Spinal cord (tissue), 10 donors: ENCODE results near the gene TTC32. TPM values are rescaled to one million over a fixed set of nuclear protein-coding genes. Genes with fewer than 3 reads are reported as not detected.

Source experiments
- DNase-seq, 6 donors: peaks; one replicate each; pipeline versions ENCODE4 v3.0.0 to v3.0.0-alpha.2; 2013 to 2015; ENCODE audit warnings: low spot score in 6 of 6, low read depth in 4 of 6
- H3K27ac ChIP-seq: one replicate; pipeline ENCODE4 v1.5.1; 2013; ENCODE audit warnings: low read depth, low read length, control low read depth
- H3K27me3 ChIP-seq: one replicate; pipeline ENCODE4 v1.6.1; 2013; ENCODE audit warnings: low read length; ENCODE audit not compliant: control insufficient read depth, insufficient read depth
- H3K36me3 ChIP-seq: one replicate; pipeline ENCODE4 v1.6.1; 2013; ENCODE audit warnings: low read length; ENCODE audit not compliant: control insufficient read depth, insufficient read depth
- H3K4me1 ChIP-seq: one replicate; pipeline ENCODE4 v1.6.1; 2013; ENCODE audit warnings: low read length; ENCODE audit not compliant: control insufficient read depth, insufficient read depth
- H3K4me3 ChIP-seq: one replicate; pipeline ENCODE4 v1.5.1; 2013; ENCODE audit warnings: low read depth, low read length, control low read depth
- H3K9me3 ChIP-seq: one replicate; pipeline ENCODE4 v1.6.1; 2013; ENCODE audit warnings: low read length; ENCODE audit not compliant: control insufficient read depth, insufficient read depth
- WGBS: methylation state at CpG from one replicate; pipeline ENCODE4 v1.1.5; 2013; ENCODE audit warnings: missing lambda C conversion rate; ENCODE audit not compliant: insufficient coverage; 5-methylcytosine and 5-hydroxymethylcytosine counted together
- long read RNA-seq, 4 donors: transcript quantifications; one replicate each; lab custom pipeline, GENCODE V29; 2026
- polyA plus RNA-seq, 2 donors: library from polyadenylated mRNA; unstranded; fragments of 120-200 nt; gene quantifications; one replicate each; pipeline ENCODE4 v1.2.1, GENCODE V29; 2013; ENCODE audit not compliant: insufficient read length in 2 of 2
- total RNA-seq, 2 donors: library from RNA; depleted of rRNA in 1 of 2; stranded (reverse); fragments of 120-200 nt in 1 of 2; fragments of >200 nt in 1 of 2; gene quantifications; one replicate each; pipeline versions ENCODE4 v1.2.3 to v1.2.4, GENCODE V29; 2013 to 2014
- donor health status: healthy.

TTC32 gene
- total RNA-seq, result 10 to 100 TPM; 10.7 to 18.8 TPM
- 10 to 100 TPM; 24.8 to 34.2 TPM for polyA plus RNA-seq
- long read RNA-seq, donor 1, transcript TTC32-204 (2 exons, 710 nt), result minor isoform, 5 of 64 reads
- long read RNA-seq, donor 1, transcript TTC32-201 (3 exons, 822 nt), result major isoform, 6 of 64 reads
- long read RNA-seq, donor 1, partial matches to known transcripts, result 34 of 64 reads
- long read RNA-seq, donor 1, other reads (novel, unspliced or antisense), result 19 of 64 reads
- long read RNA-seq, donor 2, partial matches to known transcripts, result 0 of 7 reads
- long read RNA-seq, donor 2, other reads (novel, unspliced or antisense), result 5 of 7 reads
- long read RNA-seq, donor 3, partial matches to known transcripts, result 0 of 2 reads
- long read RNA-seq, donor 3, other reads (novel, unspliced or antisense), result 0 of 2 reads
- long read RNA-seq, donor 4, transcript TTC32-204 (2 exons, 710 nt), result major isoform, 11 of 45 reads
- long read RNA-seq, donor 4, partial matches to known transcripts, result 30 of 45 reads
- long read RNA-seq, donor 4, other reads (novel, unspliced or antisense), result 0 of 45 reads

DNA sequence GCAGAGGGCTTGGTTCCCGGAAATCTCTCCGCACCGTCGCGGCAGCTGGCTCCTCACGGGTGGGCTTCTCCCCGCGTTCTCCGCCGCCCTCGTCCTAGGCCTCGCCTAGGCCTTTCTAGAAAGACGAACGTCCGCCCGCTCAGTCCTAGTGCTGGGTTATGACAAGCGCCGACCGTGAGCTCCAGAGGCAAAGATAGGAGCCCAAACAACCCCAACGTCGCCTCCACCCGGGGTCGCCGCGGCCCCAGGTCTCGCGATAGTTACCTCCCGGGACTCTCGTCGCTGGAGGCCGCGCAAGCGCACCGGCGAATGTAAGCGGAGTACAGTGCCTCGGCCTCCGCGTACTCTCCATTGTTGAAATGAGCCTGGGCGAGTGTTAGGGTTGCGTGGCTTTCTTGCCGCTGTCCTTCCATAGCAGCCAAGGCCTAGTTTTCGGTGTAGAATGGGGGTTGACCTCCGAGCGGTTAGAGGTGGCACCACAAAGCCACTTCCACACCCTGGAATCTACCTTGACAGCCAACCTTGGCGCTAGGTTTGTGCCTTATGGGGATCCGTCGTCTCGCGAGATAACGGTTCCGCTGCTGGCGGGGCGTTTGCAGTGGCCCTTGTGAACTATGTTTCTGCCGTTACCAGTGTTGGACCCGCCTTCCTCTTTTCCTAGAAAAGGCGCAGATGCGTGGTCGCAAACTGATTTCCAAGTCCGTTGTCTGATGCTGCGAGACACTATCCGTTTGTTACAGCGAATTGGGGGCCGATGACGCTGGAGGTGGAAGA, at the start of gene TTC32:
Gene TTC32 (minus strand): TSS at position 542 of the 774 bp plus-strand sequence. CDS start 129 bp downstream, at position 413.
- Histone ChIP-seq H3K27ac (peak within 1 kb of the TSS; percentile 99), H3K4me3 (peak within 1 kb of the TSS; percentile 96), H3K9me3 (no peaks in the 10 kb centered on the region), H3K36me3 (no peaks in the 10 kb centered on the region), H3K4me1 (peaks cover 8% of the 10 kb centered on the region), H3K27me3 (no peaks in the 10 kb centered on the region)
- DNase-seq, result peak; percentile 91 to 100 (median 98)
- whole genome bisulfite sequencing, result 0% methylated on average over 63 of the region's 65 CpGs

DNA sequence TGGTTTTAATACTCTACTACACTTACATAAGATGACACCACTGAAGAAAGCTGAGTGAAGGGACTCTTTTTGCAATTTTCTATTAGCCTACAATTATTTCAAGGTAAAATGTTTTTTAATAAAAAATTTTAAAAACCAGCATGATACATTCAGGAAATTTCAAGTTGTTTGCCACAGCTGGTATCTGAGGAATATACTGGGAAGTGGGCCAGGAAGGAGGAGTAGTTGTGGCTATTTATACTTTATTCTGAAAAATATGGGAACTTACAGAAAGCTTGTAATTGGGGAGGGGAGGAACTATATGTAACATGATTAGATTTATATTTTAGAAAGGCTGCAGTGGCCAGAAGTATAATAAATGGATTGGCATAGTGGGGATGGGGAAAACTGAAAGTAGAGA, 47.3 kb upstream of the TTC32 start:
- Histone ChIP-seq H3K27ac (no peak overlapping the region), H3K36me3 (peaks cover 3% of the 10 kb centered on the region), H3K9me3 (no peaks in the 10 kb centered on the region), H3K27me3 (no peaks in the 10 kb centered on the region), H3K4me1 (no peaks in the 10 kb centered on the region), H3K4me3 (no peak overlapping the region)
- no peak for DNase-seq

- Histone ChIP-seq H3K27me3 (no peaks in the 10 kb centered on the region), H3K36me3 (no peaks in the 10 kb centered on the region), H3K27ac (no peak overlapping the region), H3K4me3 (no peak overlapping the region), H3K4me1 (no peaks in the 10 kb centered on the region), H3K9me3 (no peaks in the 10 kb centered on the region)
- DNase-seq, result no peak
- WGBS, result 100% methylated on average over 1 of the region's 4 CpGs
Measured at GRCh38 chr2:19947184-19947940, 45.6 kb upstream of the TTC32 start.

- H3K27ac ChIP-seq, result no peak overlapping the region
- WGBS, result no CpG with 5 or more reads among the region's 2 CpGs
- no peaks in the 10 kb centered on the region for H3K4me1 ChIP-seq
- H3K27me3 ChIP-seq, result no peaks in the 10 kb centered on the region
- DNase-seq, result no peak
- no peaks in the 10 kb centered on the region for H3K36me3 ChIP-seq
- H3K4me3 ChIP-seq, result no peak overlapping the region
- no peaks in the 10 kb centered on the region for H3K9me3 ChIP-seq
Measured at GRCh38 chr2:19944205-19944845, 42.5 kb upstream of the TTC32 start.

DNA sequence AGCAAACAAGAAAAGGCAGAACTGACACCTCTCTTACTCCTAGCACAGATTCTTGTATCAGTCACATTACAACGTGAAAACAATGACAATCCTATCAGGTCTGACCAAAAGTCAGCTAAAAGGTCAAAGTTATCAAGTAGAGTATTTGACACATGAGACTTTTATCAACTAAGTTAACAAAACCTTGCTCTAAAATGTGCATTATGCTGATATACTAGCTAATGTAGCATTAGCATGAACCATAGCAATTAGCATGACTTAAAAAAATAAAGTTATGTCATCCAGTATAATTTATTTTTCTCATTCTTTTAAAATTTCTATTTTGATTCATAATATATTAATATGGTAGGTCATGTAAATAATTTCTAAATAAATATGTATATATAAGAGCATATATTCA, 41.4 kb upstream of the TTC32 start:
- WGBS, result no CpG with 5 or more reads among the region's 1 CpG
- Histone ChIP-seq H3K27ac (no peak overlapping the region), H3K36me3 (no peaks in the 10 kb centered on the region), H3K27me3 (no peaks in the 10 kb centered on the region), H3K4me3 (no peak overlapping the region), H3K4me1 (no peaks in the 10 kb centered on the region), H3K9me3 (no peaks in the 10 kb centered on the region)
- DNase-seq, result no peak

DNA sequence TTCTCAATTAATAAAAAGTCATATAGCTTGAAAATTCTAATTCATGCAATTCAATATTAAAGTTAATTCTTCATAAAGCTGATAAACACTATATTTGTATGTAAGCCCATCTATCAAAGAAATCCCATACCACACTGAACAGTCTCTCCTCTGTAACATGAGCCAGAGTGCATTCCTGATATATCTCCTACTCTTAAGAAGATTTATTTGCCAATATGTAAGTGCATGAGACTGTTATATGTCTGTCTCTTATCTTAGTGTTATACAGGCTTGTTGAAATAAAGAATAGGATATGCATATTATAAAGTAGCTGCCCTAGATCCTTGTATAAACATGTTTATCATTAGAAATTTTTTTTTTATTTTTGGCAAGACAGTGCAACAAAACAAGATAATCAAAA, 40.4 kb upstream of the TTC32 start:
- no peaks in the 10 kb centered on the region for H3K4me1 ChIP-seq
- no peaks in the 10 kb centered on the region for H3K36me3 ChIP-seq
- no peak for DNase-seq
- no peak overlapping the region for H3K27ac ChIP-seq
- no peaks in the 10 kb centered on the region for H3K9me3 ChIP-seq
- H3K4me3 ChIP-seq, result no peak overlapping the region
- H3K27me3 ChIP-seq, result no peaks in the 10 kb centered on the region

GRCh38 chr2:19937004-19937403, 35.2 kb upstream of the TTC32 start:
- H3K4me1 ChIP-seq, result no peaks in the 10 kb centered on the region
- H3K27me3 ChIP-seq, result no peaks in the 10 kb centered on the region
- no CpG with 5 or more reads among the region's 4 CpGs for WGBS
- no peak overlapping the region for H3K4me3 ChIP-seq
- no peak overlapping the region for H3K27ac ChIP-seq
- H3K36me3 ChIP-seq, result no peaks in the 10 kb centered on the region
- no peaks in the 10 kb centered on the region for H3K9me3 ChIP-seq
- DNase-seq, result no peak

- DNase-seq, result no peak
- no peaks in the 10 kb centered on the region for H3K36me3 ChIP-seq
- H3K4me1 ChIP-seq, result no peaks in the 10 kb centered on the region
- H3K9me3 ChIP-seq, result no peaks in the 10 kb centered on the region
- no peak overlapping the region for H3K27ac ChIP-seq
- H3K27me3 ChIP-seq, result no peaks in the 10 kb centered on the region
- no peak overlapping the region for H3K4me3 ChIP-seq
- 100% methylated on average over 1 of the region's 2 CpGs for WGBS
Measured at GRCh38 chr2:19936203-19936602, 34.4 kb upstream of the TTC32 start.

GRCh38 chr2:19933351-19933981, 31.7 kb upstream of the TTC32 start:
- H3K9me3 ChIP-seq, result no peaks in the 10 kb centered on the region
- no peak overlapping the region for H3K27ac ChIP-seq
- 63% methylated on average over 1 of the region's 5 CpGs for WGBS
- H3K27me3 ChIP-seq, result no peaks in the 10 kb centered on the region
- no peaks in the 10 kb centered on the region for H3K4me1 ChIP-seq
- peaks cover 6% of the 10 kb centered on the region for H3K36me3 ChIP-seq
- peak in 1 of 6 donors; percentile 20 for DNase-seq
- no peak overlapping the region for H3K4me3 ChIP-seq
